ENCODE data around the gene RFX5.

RFX5 gene

GRCh38 chr1:151369302-151369610 is 22.2 kb upstream of the RFX5 start:
- TF ChIP-seq, protein P1, sequence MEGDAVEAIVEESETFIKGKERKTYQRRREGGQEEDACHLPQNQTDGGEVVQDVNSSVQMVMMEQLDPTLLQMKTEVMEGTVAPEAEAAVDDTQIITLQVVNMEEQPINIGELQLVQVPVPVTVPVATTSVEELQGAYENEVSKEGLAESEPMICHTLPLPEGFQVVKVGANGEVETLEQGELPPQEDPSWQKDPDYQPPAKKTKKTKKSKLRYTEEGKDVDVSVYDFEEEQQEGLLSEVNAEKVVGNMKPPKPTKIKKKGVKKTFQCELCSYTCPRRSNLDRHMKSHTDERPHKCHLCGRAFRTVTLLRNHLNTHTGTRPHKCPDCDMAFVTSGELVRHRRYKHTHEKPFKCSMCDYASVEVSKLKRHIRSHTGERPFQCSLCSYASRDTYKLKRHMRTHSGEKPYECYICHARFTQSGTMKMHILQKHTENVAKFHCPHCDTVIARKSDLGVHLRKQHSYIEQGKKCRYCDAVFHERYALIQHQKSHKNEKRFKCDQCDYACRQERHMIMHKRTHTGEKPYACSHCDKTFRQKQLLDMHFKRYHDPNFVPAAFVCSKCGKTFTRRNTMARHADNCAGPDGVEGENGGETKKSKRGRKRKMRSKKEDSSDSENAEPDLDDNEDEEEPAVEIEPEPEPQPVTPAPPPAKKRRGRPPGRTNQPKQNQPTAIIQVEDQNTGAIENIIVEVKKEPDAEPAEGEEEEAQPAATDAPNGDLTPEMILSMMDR (IDR thresholded peaks at IDR 0.05), result no peak
- H3K27ac ChIP-seq, result no peak overlapping the region
- H3K4me3 ChIP-seq (ENCODE audit: low read depth, low read length), result no peak overlapping the region
- peaks cover 6% of the 10 kb centered on the region for H3K4me1 ChIP-seq
- no peaks in the 10 kb centered on the region for H3K79me2 ChIP-seq
- H3K4me2 ChIP-seq (ENCODE audit: low read length), result no peak overlapping the region
- H2AFZ ChIP-seq, result no peak overlapping the region
- H3K27me3 ChIP-seq (ENCODE audit: control insufficient read depth, insufficient read depth, low read length), result no peaks in the 10 kb centered on the region
- no peaks in the 10 kb centered on the region for H3K36me3 ChIP-seq (ENCODE audit: control insufficient read depth, insufficient read depth, low read length)
- no peak overlapping the region for H3K9ac ChIP-seq
- H3K9me3 ChIP-seq (ENCODE audit: control insufficient read depth, low read length), result no peaks in the 10 kb centered on the region

GRCh38 chr1:151368393-151369301 is 21.6 kb upstream of the RFX5 start:
- Histone ChIP-seq H3K79me2 (no peaks in the 10 kb centered on the region), H3K4me2 (ENCODE audit: low read length) (no peak overlapping the region), H3K9ac (no peak overlapping the region), H3K4me1 (peaks cover 6% of the 10 kb centered on the region), H3K36me3 (ENCODE audit: control insufficient read depth, insufficient read depth, low read length) (no peaks in the 10 kb centered on the region), H3K4me3 (ENCODE audit: low read depth, low read length) (no peak overlapping the region), H3K9me3 (ENCODE audit: control insufficient read depth, low read length) (no peaks in the 10 kb centered on the region), H3K27me3 (ENCODE audit: control insufficient read depth, insufficient read depth, low read length) (no peaks in the 10 kb centered on the region), H3K27ac (no peak overlapping the region), H2AFZ (no peak overlapping the region)
- TF ChIP-seq, protein P1 (IDR thresholded peaks at IDR 0.05), result no peak

GRCh38 chr1:151367658-151368392 is 20.8 kb upstream of the RFX5 start:
- H3K36me3 ChIP-seq (ENCODE audit: control insufficient read depth, insufficient read depth, low read length), result no peaks in the 10 kb centered on the region
- no peaks in the 10 kb centered on the region for H3K9me3 ChIP-seq (ENCODE audit: control insufficient read depth, low read length)
- no peak overlapping the region for H3K4me2 ChIP-seq (ENCODE audit: low read length)
- no peak overlapping the region for H3K9ac ChIP-seq
- no peaks in the 10 kb centered on the region for H3K27me3 ChIP-seq (ENCODE audit: control insufficient read depth, insufficient read depth, low read length)
- peaks cover 6% of the 10 kb centered on the region for H3K4me1 ChIP-seq
- TF ChIP-seq, protein P1 (IDR thresholded peaks at IDR 0.05), result no peak
- H2AFZ ChIP-seq, result no peak overlapping the region
- H3K4me3 ChIP-seq (ENCODE audit: low read depth, low read length), result no peak overlapping the region
- no peak overlapping the region for H3K27ac ChIP-seq
- no peaks in the 10 kb centered on the region for H3K79me2 ChIP-seq

- no peak overlapping the region for H3K27ac ChIP-seq
- no peaks in the 10 kb centered on the region for H3K27me3 ChIP-seq (ENCODE audit: control insufficient read depth, insufficient read depth, low read length)
- H3K4me2 ChIP-seq (ENCODE audit: low read length), result no peak overlapping the region
- TF ChIP-seq, protein P1 (IDR thresholded peaks at IDR 0.05), result no peak
- H3K4me1 ChIP-seq, result no peaks in the 10 kb centered on the region
- H3K79me2 ChIP-seq, result no peaks in the 10 kb centered on the region
- no peak overlapping the region for H2AFZ ChIP-seq
- no peak overlapping the region for H3K4me3 ChIP-seq (ENCODE audit: low read depth, low read length)
- H3K9ac ChIP-seq, result no peak overlapping the region
- no peaks in the 10 kb centered on the region for H3K36me3 ChIP-seq (ENCODE audit: control insufficient read depth, insufficient read depth, low read length)
- H3K9me3 ChIP-seq (ENCODE audit: control insufficient read depth, low read length), result no peaks in the 10 kb centered on the region
Measured at GRCh38 chr1:151364996-151365395, 17.9 kb upstream of the RFX5 start.

Data from parathyroid adenoma (tissue), 2 donors.